ENCODE data around the gene SUSD1. TPM values are rescaled to one million over a fixed set of nuclear protein-coding genes. Genes with fewer than 3 reads are reported as not detected.
A peak's percentile ranks its signal among the peaks of the same experiment; 100 is the strongest.

SUSD1 gene
- polyA plus RNA-seq, 4 donors = 31.2 to 35.8 (median 34.1) TPM

DNA sequence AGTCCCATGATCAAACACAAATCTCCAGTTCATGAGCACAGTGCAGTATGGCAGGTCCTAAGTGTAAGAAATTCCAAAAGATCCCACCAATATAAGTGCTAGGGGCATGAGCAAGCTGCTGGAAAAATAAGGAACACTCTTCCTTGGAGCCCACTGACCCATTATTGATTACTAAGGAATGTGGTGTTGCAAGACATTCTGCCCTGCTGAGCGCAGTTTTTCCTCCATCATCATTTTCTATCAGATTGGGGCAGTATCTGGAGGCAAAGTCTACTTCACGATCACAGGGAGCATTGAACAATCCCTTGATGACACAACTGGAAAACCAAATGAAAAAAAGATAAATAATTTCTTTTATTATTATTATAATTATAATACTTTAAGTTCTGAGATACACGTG is 149.2 kb downstream of the SUSD1 start:
- DNase-seq (ENCODE audit: low read depth in 4 of 4, low spot score in 2 of 4) = no peak

DNA sequence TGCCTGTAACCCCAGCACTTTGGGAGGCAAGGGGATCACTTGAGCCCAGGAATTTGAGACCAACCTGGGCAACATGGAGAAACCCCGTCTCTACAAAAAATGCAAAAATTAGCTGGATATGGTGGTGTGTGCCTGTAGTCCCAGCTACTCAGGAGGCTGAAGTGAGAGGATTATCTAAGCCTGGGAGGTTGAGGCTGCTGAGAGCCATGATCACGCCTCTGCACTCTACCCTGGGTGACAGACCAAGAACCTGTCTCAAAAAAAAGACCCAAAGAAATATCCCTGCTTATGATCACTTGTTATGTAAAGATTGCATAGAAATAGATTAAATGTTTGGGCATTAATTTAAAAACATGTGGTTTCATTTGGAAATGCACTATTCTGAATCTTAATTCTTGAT is 153.4 kb downstream of the SUSD1 start:
- no peak for DNase-seq (ENCODE audit: low read depth in 4 of 4, low spot score in 2 of 4)

DNA sequence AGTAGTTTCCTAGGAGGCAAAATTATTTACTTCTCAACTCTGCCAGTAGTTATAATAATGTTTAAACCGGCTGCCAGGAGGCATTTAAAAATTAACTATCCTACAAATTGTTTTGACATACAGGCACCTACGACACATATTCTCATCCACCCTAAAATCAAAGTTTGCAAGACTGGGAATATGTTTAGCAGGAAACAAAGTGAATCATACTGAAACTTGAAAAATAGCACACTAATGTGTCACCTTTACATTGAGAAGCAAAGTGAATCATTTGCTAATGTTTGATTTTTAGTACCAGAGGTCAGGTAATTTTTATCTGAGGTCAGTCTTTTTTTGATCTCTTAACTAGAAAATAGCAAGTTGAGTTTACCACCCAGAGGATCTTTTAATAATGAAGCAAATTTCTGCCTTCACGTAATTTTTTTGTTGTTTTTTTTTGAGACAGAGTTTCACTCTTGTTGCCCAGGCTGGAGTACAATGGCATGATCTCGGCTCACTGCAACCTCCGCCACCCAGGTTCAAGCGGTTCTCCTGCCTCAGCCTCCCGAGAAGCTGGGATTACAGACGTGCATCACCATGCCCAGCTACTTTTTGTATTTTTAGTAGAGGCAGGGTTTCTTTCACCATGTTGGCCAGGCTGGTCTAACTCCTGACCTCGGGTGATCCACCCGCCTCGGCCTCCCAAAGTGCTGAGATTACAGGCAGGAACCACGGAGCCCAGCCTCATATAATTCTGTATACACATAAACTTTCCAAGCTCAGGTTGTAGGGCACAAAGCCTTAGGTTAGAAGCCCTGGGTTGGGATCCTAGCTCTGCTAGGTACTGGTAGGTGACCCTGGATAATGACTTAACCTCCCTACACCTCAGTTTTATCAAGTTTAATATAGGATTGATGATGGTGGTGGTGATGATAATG is 154.2 kb downstream of the SUSD1 start:
- DNase-seq (ENCODE audit: low read depth in 4 of 4, low spot score in 2 of 4) = no peak

DNA sequence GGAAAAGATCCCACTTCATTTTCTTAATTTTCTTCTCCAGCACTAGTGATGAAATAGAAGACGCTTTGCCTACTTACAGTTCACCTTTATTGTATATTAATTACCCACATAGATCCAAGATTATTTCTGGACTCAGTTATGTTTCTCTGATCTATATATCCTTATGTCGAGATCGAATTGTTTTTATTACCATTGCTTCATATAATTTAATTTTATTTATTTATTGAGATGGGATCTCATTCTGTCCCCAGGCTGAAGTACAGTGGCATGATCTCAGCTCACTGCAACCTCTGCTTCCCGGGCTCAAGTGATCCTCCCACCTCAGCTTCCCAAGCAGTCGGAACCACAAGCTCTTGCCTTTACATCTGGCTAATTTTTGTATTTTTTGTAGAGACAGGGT is 157.2 kb downstream of the SUSD1 start:
- no peak for DNase-seq (ENCODE audit: low read depth in 4 of 4, low spot score in 2 of 4)

DNA sequence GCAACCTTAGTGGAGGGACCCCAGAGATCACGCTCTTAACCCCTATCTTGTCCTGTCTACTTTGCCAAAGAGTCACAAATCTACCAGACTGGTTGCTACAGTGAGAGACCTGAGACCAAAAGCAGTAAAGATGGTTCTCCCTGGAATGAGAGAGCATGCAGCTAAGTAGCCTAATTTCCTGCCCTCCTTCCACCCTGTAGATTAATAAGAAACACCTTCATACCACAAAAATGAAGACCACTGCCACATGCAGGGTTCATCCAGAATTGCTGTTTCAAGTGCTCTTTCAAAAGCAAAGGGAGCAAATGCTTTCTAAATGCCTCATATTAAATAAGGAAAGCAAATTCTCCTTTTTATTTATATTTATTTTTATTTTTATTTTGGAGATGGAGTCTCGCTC is 159.4 kb downstream of the SUSD1 start:
- DNase-seq (ENCODE audit: low read depth in 4 of 4, low spot score in 2 of 4) = no peak

DNA sequence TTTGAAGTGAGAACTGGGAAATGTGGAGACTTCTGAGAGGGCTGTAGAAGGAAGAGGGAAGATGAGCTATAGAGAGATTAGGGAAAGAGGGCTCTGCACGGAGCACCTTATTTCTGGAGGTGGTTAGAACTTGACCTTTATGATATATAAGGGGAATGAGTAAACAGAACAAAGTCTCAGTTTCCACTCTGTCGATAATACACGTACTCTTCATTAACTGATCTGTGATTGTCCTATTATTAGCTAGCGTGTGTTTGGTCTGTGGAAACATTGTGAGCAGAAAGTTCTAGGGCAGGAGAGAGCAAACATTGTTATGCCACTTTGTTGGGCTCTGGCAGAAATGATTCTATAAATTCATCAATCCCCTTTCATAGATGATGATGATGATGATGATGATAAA is 159.9 kb downstream of the SUSD1 start:
- DNase-seq (ENCODE audit: low read depth in 4 of 4, low spot score in 2 of 4) = no peak

DNA sequence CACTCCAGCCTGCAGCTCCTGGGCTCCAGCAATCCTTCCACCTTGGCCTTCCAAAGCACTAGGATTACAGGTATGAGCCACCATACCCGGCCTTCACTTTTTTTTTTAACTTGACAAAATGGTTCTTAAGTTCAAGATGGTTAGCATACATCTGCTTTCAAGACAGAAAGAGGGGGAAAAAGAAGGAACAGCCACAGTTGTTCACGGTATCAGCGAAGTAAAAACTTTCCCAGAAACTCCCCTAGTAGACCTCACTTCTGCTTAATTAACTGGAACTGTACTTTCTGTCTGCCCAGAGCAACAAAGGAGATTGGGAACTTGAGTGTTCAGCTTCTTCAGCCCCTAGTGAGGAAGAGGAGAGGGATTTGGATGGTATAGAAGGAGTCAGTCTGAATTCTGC is 161.8 kb downstream of the SUSD1 start:
- peak in 1 of 4 donors; percentile 29 for DNase-seq (ENCODE audit: low read depth in 4 of 4, low spot score in 2 of 4)

DNA sequence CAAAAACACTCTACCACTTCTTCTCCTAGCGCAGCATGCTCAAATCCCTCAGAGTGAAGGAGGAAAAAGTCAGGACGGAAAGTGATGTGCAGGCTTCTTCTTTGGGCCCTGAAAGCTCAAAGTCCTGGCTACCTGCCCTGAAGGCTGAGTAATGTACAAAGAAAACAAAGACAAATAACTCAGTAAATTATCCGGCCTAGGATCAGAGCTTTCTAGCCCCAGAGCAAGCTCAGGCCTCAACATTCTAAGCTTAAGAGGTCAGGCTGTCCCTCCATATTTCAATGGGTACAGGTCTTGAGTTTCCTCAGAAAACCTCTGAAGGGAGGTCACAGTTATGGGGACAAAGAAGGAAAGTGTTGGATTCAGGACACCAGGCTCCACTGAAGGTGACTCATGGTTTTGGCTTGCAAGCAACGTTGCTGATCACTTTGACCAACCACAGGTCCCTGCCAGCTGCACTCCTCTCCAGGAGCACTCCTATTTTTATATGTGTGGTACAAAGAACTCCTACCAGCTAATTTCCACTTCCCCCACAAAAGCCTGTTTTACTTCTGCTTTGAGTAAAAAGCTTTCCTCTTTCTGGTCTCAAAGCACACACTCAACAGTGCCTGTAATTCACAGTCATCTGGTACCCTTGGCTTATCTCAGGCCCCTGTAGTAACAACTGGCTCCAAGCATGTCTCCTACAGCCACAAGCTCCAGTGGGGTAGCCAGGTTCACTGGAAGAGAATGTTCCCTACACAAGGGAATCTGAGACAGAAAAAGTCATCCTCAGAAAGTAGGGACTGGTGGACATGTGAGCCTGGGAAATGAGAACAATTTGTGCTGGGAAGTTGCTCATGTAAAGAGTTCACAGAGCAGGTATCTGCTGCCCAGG is 162.8 kb downstream of the SUSD1 start:
- DNase-seq (ENCODE audit: low read depth in 4 of 4, low spot score in 2 of 4) = no peak

DNA sequence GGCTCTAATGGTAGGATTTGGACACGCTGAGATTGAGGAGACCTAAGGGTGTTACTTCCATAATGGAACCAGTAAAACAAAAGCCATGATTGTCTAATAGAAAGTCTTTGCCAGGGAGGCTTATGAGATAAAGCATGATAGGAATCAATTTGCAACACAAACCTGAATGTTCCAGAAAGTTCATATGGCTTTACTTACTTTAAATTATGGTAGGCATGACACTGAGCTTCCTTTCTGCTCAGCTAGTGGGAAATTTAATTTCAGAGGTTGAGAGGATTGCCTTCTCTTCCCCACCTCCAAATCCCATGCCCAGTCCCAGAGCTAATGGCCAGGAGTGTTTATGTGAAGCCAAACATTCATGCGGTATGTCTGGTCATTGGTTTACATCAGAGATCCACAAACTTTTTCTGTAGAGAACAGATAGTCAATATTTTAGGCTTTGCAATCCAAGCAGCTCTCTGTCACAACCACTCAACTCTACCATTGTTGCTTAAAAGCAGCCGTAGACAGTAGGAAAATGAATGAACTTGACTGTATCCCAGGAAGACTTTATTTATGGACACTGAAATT is 164.0 kb downstream of the SUSD1 start:
- no peak for DNase-seq (ENCODE audit: low read depth in 4 of 4, low spot score in 2 of 4)

DNA sequence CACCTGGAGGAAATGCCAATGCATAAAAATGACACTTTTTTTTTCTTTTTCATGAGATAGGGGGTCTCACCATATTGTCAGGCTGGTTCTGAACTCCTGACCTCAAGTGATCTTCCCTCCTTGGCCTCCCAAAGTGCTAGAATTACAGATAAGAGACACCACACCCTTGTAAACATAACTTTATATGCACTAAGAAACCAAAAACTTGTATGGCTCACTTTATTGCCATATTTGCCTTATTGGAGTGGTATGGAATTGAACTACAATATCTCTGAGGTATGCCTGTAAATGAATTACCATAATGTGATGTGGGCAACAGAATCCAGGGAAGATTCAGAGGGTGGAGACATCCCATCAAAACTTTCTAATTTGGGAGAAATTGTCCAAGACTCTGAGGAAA is 164.6 kb downstream of the SUSD1 start:
- DNase-seq (ENCODE audit: low read depth in 4 of 4, low spot score in 2 of 4) = no peak

DNA sequence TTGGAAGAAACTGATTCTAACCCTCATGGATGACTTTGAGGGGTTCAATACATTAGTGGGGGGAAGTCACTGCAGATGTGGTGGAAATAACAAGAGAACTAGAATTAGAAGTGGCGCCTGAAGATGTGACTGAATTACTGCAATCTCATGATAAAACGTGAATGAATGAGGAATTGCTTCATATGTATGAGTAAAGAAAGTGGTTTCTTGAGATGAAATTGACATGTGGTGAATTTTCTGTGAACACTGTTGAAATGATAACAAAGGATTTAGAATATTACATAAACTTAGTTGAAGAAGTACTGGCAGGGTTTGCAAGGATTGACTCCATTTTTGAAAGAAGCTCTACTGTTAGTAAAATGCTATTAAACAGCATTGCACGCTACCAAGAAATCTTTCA is 165.4 kb downstream of the SUSD1 start:
- DNase-seq (ENCODE audit: low read depth in 4 of 4, low spot score in 2 of 4) = no peak

DNA sequence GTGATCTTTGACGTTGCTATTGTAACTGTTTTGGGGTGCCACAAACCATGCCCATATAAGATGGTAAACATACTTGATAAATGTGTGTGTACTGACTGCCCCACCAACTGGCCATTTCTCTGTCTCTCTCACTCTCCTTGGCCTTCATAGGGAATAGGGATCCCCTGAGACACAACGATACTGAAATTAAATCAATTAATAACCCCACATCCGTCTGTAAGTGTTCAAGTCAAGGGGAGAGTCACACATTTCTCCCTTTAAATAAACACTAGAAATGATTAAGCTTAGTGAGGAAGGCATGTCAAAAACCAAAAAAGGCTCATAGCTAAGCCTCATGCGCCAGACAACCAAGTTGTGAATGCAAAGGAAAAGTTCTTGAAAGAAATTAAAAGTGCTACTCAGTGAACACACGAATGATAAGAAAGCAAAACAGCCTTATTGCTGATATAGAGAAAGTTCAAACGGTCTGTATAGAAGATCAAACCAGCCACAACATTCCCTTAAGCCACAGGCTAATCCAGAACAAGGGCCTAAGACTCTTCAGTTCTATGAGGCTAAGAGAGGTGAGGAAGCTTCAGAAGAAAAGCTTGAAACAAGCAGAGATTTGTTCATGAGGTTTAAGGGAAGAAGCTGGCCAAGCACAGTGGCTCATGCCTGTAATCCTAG is 167.4 kb downstream of the SUSD1 start:
- no peak for DNase-seq (ENCODE audit: low read depth in 4 of 4, low spot score in 2 of 4)

DNA sequence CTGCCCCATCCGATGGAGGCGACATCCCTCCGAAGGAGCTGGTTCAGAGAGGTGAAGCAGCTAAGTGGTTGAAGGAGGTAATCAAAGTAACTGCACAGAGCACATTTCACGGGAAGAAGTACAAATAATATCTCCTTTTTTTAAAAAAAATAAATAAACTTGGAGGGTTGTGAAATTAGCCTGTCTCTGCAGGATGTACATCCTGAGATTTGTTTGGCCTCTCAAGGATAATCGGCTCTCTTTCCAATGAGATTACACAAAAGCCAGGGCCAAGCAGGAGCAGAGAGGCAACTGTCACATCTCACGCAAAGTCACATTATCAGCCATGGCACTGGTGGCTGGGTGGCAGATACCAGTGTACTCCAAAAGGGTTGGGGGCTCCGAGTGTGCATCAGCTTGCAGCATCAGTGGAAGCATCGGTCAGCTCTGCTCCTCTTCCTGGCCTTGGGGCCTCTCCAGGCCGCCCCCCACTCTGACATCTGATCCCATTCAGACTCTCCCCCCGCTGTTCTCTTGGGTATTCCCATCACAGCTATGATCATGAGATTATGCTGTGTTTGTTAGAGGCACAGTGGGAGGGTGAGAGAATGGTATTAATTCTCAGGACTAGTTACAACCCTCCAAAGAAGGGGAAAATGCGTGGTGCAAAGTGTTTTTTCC is 168.6 kb downstream of the SUSD1 start:
- no peak for DNase-seq (ENCODE audit: low read depth in 4 of 4, low spot score in 2 of 4)

DNA sequence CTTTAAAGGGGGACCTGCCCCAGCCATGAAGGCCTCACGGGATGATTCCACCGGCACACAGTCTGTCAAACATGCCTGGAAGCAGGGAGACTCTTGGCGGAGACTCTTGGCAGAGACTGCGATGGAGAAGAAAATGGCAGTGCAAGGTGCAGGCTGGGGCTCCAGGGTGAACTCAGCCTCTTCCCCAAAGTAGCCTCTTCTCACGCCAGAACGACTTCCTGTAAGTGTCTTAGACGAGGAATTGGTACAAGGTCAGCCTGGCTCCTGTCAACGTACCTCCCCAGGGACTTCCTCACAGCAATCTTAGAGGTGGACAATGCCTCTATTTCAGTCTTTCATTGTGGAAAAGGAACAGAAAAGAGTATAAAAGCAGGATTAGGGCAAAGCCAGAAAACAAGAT is 169.2 kb downstream of the SUSD1 start:
- no peak for DNase-seq (ENCODE audit: low read depth in 4 of 4, low spot score in 2 of 4)

DNA sequence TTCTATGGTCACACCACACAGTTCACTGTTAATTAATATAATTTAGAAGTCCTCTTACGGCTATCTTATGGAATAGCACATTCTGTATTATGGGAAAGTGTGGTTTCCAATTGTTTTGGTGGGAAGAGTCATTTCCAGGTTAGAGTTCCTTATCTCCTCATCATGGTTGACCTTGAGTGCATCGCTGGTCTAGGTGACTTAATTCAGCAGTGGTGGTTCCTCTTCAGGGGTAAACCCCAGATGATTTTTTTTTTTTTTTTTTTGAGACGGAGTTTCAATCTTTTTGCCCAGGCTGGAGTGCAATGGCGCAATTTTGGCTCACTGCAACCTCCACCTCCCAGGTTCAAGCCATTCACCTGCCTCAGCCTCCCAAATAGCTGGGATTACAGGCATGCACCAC is 171.6 kb downstream of the SUSD1 start:
- DNase-seq (ENCODE audit: low read depth in 4 of 4, low spot score in 2 of 4) = no peak

DNA sequence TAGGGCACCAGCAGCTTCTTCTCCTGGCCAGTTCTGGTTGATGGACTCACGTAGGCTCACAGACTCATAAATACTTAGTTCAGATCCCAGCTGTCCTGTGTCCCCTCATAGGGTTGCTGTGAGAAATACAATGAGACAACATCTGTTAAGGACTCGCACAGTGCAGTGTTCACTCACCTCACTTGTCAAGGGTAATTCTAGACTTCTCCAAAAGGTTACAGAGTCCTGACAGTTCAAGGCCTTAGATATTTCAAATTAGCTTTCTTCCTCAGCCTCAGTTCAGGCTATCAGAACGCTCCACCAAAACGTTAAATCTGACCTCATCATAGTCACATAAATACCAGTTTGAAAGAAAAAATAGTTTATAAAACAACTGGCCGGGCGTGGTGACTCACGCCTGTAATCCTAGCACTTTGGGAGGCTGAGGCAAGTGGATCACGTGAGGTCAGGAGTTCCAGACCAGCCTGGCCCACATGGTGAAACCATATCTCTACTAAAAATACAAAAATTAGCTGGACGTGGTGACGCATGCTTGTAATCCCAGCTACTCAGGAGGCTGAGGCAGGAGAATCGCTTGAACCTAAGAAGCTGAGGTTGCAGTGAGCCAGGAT is 172.1 kb downstream of the SUSD1 start:
- no peak for DNase-seq (ENCODE audit: low read depth in 4 of 4, low spot score in 2 of 4)

DNA sequence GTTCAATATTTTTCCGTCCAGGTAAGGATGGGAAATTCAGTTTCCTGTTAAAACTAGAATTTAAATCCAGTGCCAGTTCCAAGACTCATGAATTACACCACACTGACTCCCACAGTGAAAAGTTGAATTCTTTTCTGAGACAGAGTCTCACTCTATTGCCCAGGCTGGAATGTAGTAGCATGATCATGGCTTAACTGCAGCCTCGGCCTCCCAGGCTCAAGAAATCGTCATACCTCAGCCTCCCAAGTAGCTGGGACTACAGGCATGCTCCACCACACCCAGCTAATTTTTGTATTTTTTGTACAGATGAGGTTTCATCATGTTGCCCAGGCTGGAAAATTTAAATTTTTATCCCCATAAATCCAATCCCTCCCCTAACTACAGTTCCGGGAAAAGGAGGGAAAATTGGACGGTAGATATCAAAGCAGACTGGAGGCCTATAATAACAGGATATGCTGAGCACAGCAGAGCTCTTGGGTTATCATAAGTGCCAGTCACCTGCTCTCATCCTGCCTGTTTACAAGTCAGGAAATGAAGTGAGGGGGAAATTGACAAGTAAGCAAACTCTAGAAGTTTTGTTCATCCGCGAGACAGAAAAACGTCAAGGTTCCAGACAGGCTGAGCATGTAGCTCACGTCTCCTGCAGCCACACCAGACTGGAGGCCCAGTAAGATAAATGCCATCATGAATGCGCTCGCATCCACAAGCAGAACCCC is 172.8 kb downstream of the SUSD1 start:
- DNase-seq (ENCODE audit: low read depth in 4 of 4, low spot score in 2 of 4) = no peak

DNA sequence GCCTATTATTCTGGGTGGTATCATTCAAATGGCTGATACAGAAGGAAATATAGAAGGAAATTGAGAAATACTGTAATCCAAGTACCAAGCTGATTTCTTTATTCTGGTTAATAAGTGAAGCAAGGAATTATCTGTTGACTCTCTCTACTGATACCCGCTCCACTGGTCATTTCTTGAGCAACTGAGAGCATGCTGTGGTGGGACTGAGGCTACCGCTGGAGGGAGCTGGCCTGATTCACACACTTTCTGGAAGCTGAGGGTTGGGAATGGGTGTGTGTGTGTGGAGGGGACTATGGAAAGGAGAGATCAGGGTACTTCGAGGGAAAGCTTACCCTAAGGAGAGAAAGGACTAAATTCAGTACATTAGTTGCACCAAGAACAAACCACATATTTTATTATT is 174.4 kb downstream of the SUSD1 start:
- DNase-seq (ENCODE audit: low read depth in 4 of 4, low spot score in 2 of 4) = no peak

DNA sequence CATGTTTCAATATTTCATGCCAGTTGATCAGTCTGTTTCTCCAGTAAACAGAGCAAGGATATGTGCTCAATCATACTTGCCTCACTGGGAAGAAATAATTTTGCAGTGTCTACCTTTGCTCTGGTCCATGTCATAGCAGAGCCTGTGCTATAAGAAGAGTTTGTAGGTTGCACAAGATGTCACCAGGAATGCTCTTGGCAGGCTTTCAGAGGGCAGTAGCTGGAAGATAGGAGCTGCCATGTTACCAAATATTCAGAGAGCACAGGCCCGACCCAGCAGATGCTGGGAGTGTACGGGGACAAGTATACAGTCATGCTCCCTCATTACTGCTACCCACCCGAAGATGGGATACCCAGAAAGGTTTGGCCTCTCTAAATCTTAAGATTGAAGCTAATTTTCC is 175.8 kb downstream of the SUSD1 start:
- DNase-seq (ENCODE audit: low read depth in 4 of 4, low spot score in 2 of 4) = no peak

Measured in left renal cortex interstitium (tissue), 4 donors.